ENCODE results near the gene TTLL9. TPM values are rescaled to one million over a fixed set of nuclear protein-coding genes. Genes with fewer than 3 reads are reported as not detected.

TTLL9 gene
- total RNA-seq, 2 donors from 2014 or later, result not detected

DNA sequence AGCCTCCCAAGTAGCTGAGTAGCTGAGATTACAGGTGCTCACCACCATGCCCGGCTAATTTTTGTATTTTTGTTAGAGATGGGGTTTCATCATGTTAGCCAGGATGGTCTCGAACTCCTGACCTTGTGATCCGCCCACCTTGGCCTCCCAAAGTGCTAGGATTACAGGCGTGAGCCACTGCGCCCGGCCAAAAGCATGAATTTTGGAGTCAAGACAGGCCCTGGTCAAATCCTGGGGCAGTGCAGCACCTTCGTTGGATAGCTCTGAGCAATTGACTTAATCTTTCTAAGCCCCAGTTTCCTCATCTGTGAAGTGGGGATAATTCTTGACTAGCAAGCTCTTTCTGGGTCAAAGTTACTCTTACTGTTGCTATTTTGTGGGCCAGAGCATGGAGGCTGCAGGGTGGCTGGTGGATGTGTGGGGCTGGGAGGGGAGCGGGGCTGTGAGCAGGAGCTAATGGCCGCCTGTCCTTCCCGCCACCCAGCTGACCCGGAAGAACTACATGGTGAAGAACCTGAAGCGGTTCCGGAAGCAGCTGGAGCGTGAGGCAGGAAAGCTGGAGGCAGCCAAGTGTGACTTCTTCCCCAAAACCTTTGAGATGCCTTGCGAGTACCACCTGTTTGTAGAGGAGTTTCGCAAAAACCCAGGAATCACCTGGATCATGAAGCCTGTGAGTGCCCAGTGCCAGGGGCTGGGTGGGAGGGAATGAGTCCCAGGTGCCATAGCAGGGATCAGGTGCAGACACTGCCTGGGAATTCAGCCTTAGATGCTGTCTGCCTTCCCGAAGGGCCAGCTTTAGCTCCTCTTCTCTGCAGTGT lies 39.0 kb downstream of the TTLL9 start:
- no peak for DNase-seq
- Histone ChIP-seq H3K9me3 (no peaks in the 10 kb centered on the region), H3K9ac (ENCODE audit: low read depth in 2 of 2, low read length in 2 of 2) (no peak overlapping the region), H3K4me3 (no peak overlapping the region), H3K27me3 (no peaks in the 10 kb centered on the region), H3K27ac (no peak overlapping the region), H3K36me3 (no peaks in the 10 kb centered on the region), H3K4me1 (no peaks in the 10 kb centered on the region)
- TF ChIP-seq, protein P1, sequence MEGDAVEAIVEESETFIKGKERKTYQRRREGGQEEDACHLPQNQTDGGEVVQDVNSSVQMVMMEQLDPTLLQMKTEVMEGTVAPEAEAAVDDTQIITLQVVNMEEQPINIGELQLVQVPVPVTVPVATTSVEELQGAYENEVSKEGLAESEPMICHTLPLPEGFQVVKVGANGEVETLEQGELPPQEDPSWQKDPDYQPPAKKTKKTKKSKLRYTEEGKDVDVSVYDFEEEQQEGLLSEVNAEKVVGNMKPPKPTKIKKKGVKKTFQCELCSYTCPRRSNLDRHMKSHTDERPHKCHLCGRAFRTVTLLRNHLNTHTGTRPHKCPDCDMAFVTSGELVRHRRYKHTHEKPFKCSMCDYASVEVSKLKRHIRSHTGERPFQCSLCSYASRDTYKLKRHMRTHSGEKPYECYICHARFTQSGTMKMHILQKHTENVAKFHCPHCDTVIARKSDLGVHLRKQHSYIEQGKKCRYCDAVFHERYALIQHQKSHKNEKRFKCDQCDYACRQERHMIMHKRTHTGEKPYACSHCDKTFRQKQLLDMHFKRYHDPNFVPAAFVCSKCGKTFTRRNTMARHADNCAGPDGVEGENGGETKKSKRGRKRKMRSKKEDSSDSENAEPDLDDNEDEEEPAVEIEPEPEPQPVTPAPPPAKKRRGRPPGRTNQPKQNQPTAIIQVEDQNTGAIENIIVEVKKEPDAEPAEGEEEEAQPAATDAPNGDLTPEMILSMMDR (IDR thresholded peaks at IDR 0.05), result no peak
- intact Hi-C loops (cut with DNase I), result no loop called here

GRCh38 chr20:31910071-31910803 lies 39.8 kb downstream of the TTLL9 start:
- Histone ChIP-seq H3K36me3 (no peaks in the 10 kb centered on the region), H3K4me1 (no peaks in the 10 kb centered on the region), H3K27ac (no peak overlapping the region), H3K4me3 (no peak overlapping the region), H3K27me3 (no peaks in the 10 kb centered on the region), H3K9ac (ENCODE audit: low read depth in 2 of 2, low read length in 2 of 2) (no peak overlapping the region), H3K9me3 (no peaks in the 10 kb centered on the region)
- no peak for DNase-seq
- TF ChIP-seq, protein P1 (IDR thresholded peaks at IDR 0.05), result no peak
- intact Hi-C loops (cut with DNase I), result no loop called here

DNA sequence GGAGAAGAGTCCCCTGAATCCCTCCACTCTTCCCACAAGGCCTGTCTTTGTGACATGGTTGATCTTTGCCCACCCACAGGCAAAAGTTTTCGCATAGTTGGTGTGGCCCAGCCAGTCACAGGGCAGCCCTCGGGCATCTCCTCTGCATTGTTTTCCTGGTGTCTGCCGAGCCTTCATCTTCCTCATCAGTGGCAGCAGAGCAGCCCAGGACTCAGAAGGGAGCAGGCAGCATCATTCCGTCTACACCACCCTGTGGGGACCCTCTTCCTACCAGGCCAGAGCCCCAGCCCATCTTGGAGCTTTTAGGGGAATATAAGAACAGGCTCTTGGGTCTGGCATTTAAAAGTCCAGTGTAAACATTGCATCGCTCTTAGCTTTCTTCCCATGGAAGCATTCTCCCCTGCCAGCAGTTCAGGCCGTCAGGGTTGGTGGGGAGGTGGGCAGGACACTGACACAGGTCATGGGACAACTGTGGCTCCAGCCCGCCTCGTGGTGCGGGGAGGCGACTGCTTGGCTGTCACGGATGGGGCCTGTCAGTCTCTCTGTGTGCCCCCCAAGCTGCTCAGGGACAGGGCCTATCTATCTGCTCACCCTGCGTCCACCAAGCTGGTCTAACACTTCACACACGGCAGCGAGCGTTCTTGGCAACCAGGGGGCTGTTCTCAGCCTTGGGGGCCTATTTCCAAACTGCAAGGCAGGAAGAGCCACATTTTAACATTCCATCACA lies 43.2 kb downstream of the TTLL9 start:
- no peaks in the 10 kb centered on the region for H3K9me3 ChIP-seq
- intact Hi-C loops (cut with DNase I), result no loop called here
- TF ChIP-seq, protein P1 (IDR thresholded peaks at IDR 0.05), result no peak
- H3K4me1 ChIP-seq, result no peaks in the 10 kb centered on the region
- H3K4me3 ChIP-seq, result no peak overlapping the region
- H3K9ac ChIP-seq (ENCODE audit: low read depth in 2 of 2, low read length in 2 of 2), result no peak overlapping the region
- no peaks in the 10 kb centered on the region for H3K27me3 ChIP-seq
- H3K36me3 ChIP-seq, result no peaks in the 10 kb centered on the region
- no peak overlapping the region for H3K27ac ChIP-seq
- DNase-seq, result no peak

DNA sequence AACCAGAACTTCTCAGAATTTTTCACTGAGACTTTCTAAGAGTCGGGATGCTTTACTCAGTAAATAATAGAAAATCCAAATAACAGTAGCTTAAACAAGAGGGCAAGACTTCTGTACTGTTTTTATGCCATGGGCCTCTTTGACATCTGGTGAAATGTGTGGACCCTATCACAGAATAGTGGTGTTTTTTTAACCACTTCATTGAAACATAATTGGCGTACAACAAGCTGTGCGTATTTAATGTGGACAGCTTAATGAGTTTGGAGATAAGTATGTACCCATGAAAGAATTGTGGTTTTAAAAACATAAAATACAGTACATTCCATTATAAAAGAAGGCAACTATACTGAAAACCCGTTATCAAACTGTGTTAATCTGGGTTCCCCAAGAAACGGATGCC lies 43.7 kb downstream of the TTLL9 start:
- Histone ChIP-seq H3K36me3 (no peaks in the 10 kb centered on the region), H3K9ac (ENCODE audit: low read depth in 2 of 2, low read length in 2 of 2) (no peak overlapping the region), H3K27me3 (no peaks in the 10 kb centered on the region), H3K4me1 (no peaks in the 10 kb centered on the region), H3K4me3 (no peak overlapping the region), H3K27ac (no peak overlapping the region), H3K9me3 (no peaks in the 10 kb centered on the region)
- intact Hi-C loops (cut with DNase I), result no loop called here
- DNase-seq, result no peak
- TF ChIP-seq, protein P1 (IDR thresholded peaks at IDR 0.05), result no peak

- TF ChIP-seq, protein P1 (IDR thresholded peaks at IDR 0.05), result no peak
- H3K9me3 ChIP-seq, result no peaks in the 10 kb centered on the region
- H3K9ac ChIP-seq (ENCODE audit: low read depth in 2 of 2, low read length in 2 of 2), result no peak overlapping the region
- no peaks in the 10 kb centered on the region for H3K36me3 ChIP-seq
- intact Hi-C loops (cut with DNase I), result no loop called here
- H3K27ac ChIP-seq, result no peak overlapping the region
- H3K27me3 ChIP-seq, result no peaks in the 10 kb centered on the region
- no peak overlapping the region for H3K4me3 ChIP-seq
- no peak for DNase-seq
- no peaks in the 10 kb centered on the region for H3K4me1 ChIP-seq
Observed at GRCh38 chr20:31915491-31916280, 45.3 kb downstream of the TTLL9 start.
